ENCODE results near the gene SKOR2. TPM values are rescaled to one million over a fixed set of nuclear protein-coding genes. Genes with fewer than 3 reads are reported as not detected.
A peak's percentile ranks its signal among the peaks of the same experiment; 100 is the strongest.

SKOR2 gene
- total and polyA plus RNA-seq, 10 donors: not detected

DNA sequence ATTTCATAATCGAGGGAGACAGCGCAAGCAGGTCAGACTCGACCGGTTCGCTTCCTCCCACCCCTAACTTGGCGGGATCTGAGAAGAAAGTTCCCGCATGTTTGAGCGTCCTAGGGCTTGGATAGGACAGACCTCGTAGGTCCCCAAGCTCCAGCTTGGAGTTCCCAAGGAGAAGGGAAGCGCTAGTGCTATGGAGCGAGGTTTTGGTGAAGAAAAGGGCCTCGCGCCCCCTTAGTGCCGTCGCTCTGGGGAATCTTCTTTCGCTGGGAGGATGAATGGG is 11.6 kb upstream of the SKOR2 start:
- intact Hi-C loops (cut with DNase I; ENCODE audit: low total_unique reads): no loop called here
- TF ChIP-seq, protein P1, sequence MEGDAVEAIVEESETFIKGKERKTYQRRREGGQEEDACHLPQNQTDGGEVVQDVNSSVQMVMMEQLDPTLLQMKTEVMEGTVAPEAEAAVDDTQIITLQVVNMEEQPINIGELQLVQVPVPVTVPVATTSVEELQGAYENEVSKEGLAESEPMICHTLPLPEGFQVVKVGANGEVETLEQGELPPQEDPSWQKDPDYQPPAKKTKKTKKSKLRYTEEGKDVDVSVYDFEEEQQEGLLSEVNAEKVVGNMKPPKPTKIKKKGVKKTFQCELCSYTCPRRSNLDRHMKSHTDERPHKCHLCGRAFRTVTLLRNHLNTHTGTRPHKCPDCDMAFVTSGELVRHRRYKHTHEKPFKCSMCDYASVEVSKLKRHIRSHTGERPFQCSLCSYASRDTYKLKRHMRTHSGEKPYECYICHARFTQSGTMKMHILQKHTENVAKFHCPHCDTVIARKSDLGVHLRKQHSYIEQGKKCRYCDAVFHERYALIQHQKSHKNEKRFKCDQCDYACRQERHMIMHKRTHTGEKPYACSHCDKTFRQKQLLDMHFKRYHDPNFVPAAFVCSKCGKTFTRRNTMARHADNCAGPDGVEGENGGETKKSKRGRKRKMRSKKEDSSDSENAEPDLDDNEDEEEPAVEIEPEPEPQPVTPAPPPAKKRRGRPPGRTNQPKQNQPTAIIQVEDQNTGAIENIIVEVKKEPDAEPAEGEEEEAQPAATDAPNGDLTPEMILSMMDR (IDR thresholded peaks at IDR 0.05 in 8 of 11, conservative IDR thresholded peaks at IDR 0.05 in 3 of 11): no peak
- no peak for TF ChIP-seq POLR2AphosphoS5 (IDR thresholded peaks at IDR 0.05)
- no peak for TF ChIP-seq POLR2A (IDR thresholded peaks at IDR 0.05)
- no peak overlapping the region for H3K27ac ChIP-seq
- peaks cover 0 to 19% (median 0%) of the 10 kb centered on the region in 8 donors for H3K9me3 ChIP-seq
- 7 to 17% (median 9%) methylated on average over 14 to 16 of the region's 16 CpGs for WGBS, 5 donors
- DNase-seq: no peak
- no peaks in the 10 kb centered on the region for H3K36me3 ChIP-seq
- peak overlapping the region in 4 of 8 donors; percentile 9 to 49 (median 22) for H3K4me3 ChIP-seq
- H3K27me3 ChIP-seq (replicated peaks in 1 of 7): peaks cover 0 to 100% (median 66%) of the 10 kb centered on the region in 7 donors
- peaks cover 0 to 27% (median 12%) of the 10 kb centered on the region in 6 donors for H3K4me1 ChIP-seq

DNA sequence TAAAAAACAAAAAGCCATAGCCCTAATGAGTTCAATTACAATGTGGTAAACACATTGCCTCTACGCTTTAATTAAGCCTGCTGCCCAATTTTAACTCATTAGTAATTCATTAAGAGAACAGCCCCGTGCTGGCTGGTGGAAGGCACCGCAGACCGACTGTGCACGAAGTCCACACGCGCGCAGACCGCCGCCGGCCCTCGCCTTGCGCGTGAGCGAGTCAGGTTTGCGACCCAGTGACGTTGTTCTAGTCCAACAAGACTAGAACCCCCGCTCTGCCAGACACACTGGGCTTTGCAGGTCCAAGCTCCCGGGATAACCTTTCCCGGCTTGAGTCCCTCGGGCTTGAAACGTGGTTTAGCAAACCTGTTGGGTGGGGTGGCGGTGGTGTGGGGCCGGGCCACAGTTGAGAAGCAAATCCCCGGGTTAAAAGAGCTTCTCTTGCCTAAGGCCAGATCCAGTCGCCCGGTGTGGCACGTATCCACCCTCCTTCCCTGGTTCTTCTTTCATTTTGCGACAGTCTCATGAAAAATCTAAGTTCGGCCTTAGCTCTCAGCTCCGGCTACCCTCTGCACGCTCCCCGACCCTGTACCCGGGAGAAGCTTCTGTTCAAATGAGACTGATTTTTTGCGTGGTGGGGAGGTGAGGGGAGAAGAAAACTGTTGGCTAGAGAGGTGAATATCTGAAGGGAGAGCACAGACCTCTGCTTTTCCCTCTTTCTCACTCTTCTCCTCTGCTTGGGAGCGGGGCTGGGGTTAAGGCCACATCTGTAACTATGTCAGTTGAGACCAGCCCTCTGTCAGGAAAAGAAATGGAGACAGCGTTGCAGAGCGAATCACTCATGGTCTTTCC is 11.1 kb upstream of the SKOR2 start:
- H3K27ac ChIP-seq: no peak overlapping the region
- intact Hi-C loops (cut with DNase I; ENCODE audit: low total_unique reads): no loop called here
- H3K4me1 ChIP-seq: peaks cover 0 to 27% (median 12%) of the 10 kb centered on the region in 6 donors
- H3K27me3 ChIP-seq (replicated peaks in 1 of 7): peaks cover 0 to 100% (median 67%) of the 10 kb centered on the region in 7 donors
- peaks cover 0 to 19% (median 0%) of the 10 kb centered on the region in 8 donors for H3K9me3 ChIP-seq
- no peaks in the 10 kb centered on the region for H3K36me3 ChIP-seq
- WGBS, 5 donors: 8 to 13% (median 9%) methylated on average over 38 of the region's 38 CpGs
- no peak for DNase-seq
- no peak overlapping the region for H3K4me3 ChIP-seq
- TF ChIP-seq POLR2AphosphoS5 (IDR thresholded peaks at IDR 0.05): no peak
- TF ChIP-seq, protein P1 (IDR thresholded peaks at IDR 0.05 in 8 of 11, conservative IDR thresholded peaks at IDR 0.05 in 3 of 11): no peak
- TF ChIP-seq POLR2A (IDR thresholded peaks at IDR 0.05): no peak

DNA sequence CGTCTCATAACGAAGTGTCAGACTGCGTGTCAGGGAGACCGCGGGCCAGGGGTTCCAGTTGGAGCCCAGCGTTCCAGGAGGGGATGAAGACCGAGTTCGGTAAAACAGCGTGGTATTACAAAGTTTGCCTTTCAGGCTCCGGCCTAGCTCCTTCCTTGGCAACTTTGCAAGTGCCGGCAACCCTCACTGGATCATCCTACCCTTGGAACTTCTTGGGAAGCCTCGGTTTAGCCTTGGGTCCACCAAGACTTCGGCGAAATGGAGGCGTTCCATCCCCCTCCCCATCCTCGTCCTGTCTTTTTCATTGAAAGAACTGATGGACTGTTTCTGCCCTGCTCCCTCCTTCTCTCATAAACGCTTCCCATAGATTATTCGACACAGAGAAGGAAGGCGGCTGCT is 10.4 kb upstream of the SKOR2 start:
- 4 to 9% (median 7%) methylated on average over 19 of the region's 19 CpGs for WGBS, 5 donors
- no peak for DNase-seq
- H3K27me3 ChIP-seq (replicated peaks in 1 of 7): peaks cover 0 to 100% (median 67%) of the 10 kb centered on the region in 7 donors

More for the DNA sequence above, 10.4 kb upstream of the SKOR2 start:
- no peaks in the 10 kb centered on the region for H3K36me3 ChIP-seq
- H3K4me3 ChIP-seq: no peak overlapping the region
- intact Hi-C loops (cut with DNase I; ENCODE audit: low total_unique reads): no loop called here
- peaks cover 0 to 27% (median 12%) of the 10 kb centered on the region in 6 donors for H3K4me1 ChIP-seq
- H3K9me3 ChIP-seq: peaks cover 0 to 19% (median 0%) of the 10 kb centered on the region in 8 donors
- TF ChIP-seq POLR2AphosphoS5 (IDR thresholded peaks at IDR 0.05): no peak
- TF ChIP-seq, protein P1 (IDR thresholded peaks at IDR 0.05 in 8 of 11, conservative IDR thresholded peaks at IDR 0.05 in 3 of 11): no peak
- no peak for TF ChIP-seq POLR2A (IDR thresholded peaks at IDR 0.05)
- H3K27ac ChIP-seq: no peak overlapping the region

Data from spleen (tissue), 11 donors.